GM19397 (cell line): ENCODE data around the gene MRPS2.

Experiments used
- ATAC-seq: cut with Tn5 transposase; IDR thresholded peaks from one replicate; pipeline ENCODE4 v1.9.1; 2021; ENCODE audit warnings: mild to moderate bottlenecking, moderate library complexity; ENCODE audit not compliant: unreplicated experiment

MRPS2 gene

GRCh38 chr9:135480071-135480939, 20.2 kb upstream of the MRPS2 start:
- no peak for ATAC-seq

- no peak for ATAC-seq
Measured at GRCh38 chr9:135480940-135481310, 19.6 kb upstream of the MRPS2 start.

GRCh38 chr9:135482015-135482754, 18.3 kb upstream of the MRPS2 start:
- ATAC-seq = no peak

GRCh38 chr9:135484460-135485277, 15.8 kb upstream of the MRPS2 start:
- no peak for ATAC-seq

- no peak for ATAC-seq
Measured at GRCh38 chr9:135485385-135485784, 15.1 kb upstream of the MRPS2 start.

- ATAC-seq = no peak
Measured at GRCh38 chr9:135485832-135486231, 14.7 kb upstream of the MRPS2 start.

GRCh38 chr9:135486267-135487065, 14.0 kb upstream of the MRPS2 start:
- ATAC-seq = no peak

GRCh38 chr9:135487281-135488012, 13.0 kb upstream of the MRPS2 start:
- ATAC-seq = no peak

- ATAC-seq = no peak
Measured at GRCh38 chr9:135488013-135488330, 12.5 kb upstream of the MRPS2 start.

GRCh38 chr9:135488527-135488926, 12.0 kb upstream of the MRPS2 start:
- ATAC-seq = no peak

- no peak for ATAC-seq
Measured at GRCh38 chr9:135489188-135489906, 11.1 kb upstream of the MRPS2 start.

- ATAC-seq = no peak
Measured at GRCh38 chr9:135490166-135490870, 10.2 kb upstream of the MRPS2 start.

- ATAC-seq = no peak
Measured at GRCh38 chr9:135490980-135491464, 9.5 kb upstream of the MRPS2 start.

- ATAC-seq = no peak
Measured at GRCh38 chr9:135491764-135492163, 8.7 kb upstream of the MRPS2 start.

- ATAC-seq = no peak
Measured at GRCh38 chr9:135492886-135493669, 7.4 kb upstream of the MRPS2 start.

- ATAC-seq = no peak
Measured at GRCh38 chr9:135494791-135495559, 5.5 kb upstream of the MRPS2 start.
